HG03378 (cell line): Measurements from ENCODE around the gene SMARCA4.
"Not testable (repeated sequence)": the region's sequence is repeated elsewhere in the genome, so short reads cannot be mapped to it uniquely, and the experiment has no call there.

ENCODE experiments used
- ATAC-seq: cut with Tn5 transposase; IDR thresholded peaks from one replicate; pipeline ENCODE4 v1.9.1; 2021; ENCODE audit warnings: mild to moderate bottlenecking, moderate library complexity; ENCODE audit not compliant: unreplicated experiment

SMARCA4 gene

DNA sequence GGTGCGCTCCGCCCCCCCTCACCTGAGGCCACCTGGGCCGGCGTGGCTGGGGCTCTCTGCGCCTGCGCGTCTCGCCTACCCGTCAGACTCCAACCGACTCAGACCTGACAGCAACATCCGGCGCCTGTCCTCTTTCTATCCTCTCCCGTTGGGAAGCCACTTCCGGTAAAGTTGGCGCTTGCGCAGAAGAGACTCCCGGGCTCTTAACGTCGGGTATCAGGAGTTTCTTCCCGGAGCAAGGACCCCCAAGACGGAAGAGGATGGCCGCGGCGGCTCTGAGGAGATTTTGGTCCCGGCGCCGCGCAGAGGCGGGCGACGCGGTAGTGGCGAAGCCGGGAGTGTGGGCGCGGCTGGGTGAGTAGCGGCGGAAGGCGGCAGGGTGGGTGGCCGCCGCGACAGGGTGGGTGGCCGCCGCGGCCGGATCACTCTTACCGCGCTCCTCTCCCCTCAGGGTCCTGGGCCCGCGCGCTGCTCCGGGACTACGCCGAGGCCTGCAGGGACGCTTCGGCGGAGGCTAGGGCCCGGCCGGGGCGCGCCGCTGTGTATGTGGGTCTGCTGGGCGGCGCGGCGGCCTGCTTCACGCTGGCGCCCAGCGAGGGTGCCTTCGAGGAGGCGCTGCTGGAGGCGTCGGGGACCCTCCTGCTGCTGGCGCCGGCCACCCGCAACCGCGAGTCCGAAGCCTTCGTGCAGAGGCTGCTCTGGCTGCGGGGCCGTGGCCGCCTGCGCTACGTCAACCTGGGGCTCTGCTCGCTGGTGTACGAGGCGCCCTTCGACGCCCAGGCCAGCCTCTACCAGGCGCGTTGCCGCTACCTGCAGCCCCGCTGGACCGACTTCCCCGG is 32.0 kb upstream of the SMARCA4 start, which contains the start of the genes TIMM29 and YIPF2:
Gene TIMM29, plus strand, starts transcription at position 249 of the 839 bp plus-strand sequence. Its CDS starts 12 bp downstream, at position 261.
Gene YIPF2, minus strand, starts transcription at position 77 of the 839 bp plus-strand sequence. CDS start 229 bp downstream, outside the sequence.
- peak; percentile 79 for ATAC-seq

DNA sequence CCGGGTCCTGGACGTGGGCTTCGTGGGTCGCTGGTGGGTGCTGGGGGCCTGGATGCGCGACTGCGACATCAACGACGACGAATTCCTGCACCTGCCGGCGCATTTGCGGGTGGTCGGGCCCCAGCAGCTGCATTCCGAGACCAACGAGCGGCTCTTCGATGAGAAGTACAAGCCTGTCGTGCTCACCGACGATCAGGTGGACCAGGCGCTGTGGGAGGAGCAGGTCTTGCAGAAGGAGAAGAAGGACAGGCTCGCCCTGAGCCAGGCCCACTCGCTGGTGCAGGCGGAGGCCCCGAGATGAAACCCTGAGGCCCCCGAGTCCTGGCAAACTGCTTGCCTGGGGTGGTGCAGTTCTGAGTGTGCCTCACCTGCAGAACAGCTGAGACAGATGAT is 31.4 kb upstream of the SMARCA4 start:
- no peak for ATAC-seq

DNA sequence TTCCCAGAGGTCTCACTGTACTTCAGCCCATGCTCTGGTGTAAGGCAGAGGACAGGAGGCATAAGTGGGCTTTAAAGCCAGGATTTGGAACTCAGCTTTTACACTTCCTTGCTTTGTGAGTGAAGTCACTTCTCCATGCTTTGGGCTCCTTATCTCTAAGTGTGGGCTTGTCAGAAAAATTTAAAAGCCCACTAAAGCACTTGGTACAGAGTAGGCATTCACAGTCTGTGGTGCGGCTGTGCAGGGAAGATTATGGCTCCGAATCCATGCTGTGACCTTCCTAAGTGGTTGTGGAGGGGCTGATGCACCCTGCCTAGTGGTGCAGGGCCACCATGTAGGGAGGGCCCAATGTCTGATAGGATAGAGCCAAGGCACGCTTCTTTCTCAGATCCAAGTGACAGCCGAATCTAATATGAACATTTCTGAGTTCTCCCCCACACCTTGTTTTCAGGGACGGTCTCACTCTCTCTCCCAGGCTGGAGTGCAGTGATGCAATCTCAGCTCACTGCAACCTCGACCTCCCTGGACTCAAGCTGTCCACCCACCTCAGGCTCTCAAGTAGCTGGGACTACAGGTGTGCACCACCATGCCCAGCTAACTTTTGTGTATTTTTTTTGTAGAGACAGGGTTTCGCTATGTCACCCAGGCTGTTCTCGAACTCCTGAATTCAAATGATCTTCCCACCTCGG is 25.3 kb upstream of the SMARCA4 start:
- no peak for ATAC-seq

DNA sequence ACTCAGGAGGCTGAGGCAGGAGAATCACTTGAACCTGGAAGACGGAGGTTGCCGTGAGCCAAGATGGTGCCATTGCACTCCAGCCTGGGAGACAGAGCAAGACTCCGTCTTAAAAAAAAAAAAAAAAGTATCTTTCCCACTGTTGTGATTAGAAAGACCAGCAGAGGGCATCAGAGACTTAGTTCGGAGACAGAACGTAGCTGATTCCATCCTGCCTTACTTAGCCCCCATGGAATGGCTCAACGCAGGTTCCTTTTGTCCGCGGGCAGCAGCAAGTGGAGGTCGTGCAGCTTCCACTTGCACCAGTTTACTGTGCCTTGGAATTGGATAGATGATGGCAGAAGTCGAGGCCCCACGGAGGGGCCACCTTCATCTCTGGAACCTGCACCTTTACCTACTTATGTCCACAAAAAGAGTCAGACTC is 24.2 kb upstream of the SMARCA4 start:
- ATAC-seq, result no peak

DNA sequence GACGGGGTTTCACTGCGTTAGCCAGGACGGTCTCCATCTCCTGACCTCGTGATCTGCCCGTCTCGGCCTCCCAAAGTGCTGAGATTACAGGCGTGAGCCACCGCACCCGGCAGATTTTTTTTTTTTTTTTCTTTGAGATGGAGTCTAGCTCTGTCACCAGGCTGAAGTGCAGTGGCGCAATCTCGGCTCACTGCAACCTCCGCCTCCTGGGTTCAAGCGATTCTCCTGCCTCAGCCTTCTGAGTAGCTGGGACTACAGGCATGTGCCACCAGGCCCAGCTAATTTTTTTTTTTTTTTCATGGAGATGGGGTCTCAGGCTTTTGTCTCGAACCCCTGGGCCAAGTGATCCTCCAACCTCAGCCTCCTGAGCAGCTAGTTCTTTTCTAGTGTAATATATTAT is 19.2 kb upstream of the SMARCA4 start:
- not testable (repeated sequence) for ATAC-seq

DNA sequence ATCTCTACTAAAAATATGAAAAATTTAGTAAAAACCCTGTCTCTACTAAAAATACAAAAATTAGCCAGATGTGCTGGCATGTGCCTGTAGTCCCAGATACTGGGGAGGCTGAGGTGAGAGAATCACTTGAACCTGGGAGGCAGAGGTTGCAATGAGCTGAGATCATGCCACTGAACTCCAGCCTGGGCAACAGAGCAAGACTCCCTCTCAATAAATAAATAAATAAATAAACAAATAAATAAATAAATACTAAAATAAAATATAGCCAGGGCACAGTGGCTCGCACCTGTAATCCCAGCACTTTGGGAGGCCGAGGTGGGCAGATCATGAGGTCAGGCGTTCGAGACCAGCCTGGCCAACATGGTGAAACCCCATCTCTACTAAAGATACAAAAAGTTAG is 17.4 kb upstream of the SMARCA4 start:
- ATAC-seq, result not testable (repeated sequence)

DNA sequence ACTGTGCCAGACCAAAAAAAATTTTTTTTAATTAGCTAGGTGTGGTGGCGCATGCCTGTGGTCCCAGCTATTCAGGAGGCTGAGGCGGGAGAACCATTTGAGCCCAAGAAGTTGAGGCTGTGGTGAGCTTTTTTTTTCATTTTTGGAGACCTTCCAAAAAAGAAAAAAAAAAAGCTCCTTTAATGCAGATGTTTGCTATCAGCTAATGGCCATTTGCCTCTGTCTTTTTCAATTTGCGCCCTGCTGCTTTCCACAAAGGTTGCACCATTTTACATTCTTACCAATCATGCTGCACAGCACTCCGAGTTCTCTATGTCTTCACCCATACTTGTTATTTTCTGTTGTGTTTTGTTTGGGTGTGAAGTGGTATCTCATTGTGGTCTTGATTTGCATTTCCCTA is 15.6 kb upstream of the SMARCA4 start:
- ATAC-seq, result no peak

DNA sequence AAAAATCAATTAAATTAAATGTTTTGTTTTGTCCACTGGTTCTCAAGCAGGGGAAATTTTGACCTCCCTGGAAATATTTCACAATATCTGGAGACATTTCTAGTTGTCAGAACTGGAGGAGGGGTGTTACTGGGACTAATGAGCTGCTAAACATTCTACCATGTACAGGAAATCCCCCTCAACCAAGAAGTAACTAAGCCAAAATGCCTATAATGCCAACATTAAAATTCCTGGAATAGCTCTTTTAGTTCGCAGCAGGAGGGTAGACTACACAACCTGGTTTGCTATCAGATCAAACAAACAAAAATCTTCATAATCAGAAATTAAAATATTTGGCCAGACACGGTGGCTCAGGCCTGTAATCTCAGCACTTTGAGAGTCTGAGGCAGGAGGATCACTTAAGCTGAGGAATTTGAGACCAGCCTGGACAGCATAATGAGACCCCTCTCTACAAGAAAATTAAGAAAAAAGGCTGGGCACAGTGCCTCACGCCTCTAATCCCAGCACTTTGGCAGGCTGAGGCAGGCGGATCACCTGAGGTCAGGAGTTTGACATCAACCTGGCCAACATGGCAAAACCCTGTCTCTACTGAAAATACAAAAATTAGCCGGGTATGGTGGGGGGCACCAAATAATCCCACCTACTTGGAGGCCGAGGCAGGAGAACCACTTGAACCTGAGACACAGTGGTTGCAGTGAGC is 13.7 kb upstream of the SMARCA4 start:
- no peak for ATAC-seq

DNA sequence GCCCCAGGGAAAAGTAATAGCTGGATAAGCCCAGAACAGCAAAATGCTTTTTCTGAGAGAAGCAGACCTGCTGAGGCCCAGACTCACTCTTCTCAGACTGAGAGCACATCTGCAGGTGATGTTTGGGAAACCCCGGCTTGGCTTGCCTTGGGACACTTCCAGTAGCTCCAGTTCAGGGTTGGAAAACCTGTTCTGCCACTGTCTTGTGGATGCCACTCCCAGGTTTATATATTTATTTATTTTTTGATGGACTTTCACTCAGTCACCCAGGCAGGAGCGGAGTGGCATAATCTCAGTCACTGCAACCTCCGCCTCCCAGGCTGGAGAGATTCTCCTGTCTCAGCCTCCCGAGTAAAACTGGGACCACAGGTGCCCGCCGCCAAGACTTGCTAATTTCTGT is 8.0 kb upstream of the SMARCA4 start:
- no peak for ATAC-seq

DNA sequence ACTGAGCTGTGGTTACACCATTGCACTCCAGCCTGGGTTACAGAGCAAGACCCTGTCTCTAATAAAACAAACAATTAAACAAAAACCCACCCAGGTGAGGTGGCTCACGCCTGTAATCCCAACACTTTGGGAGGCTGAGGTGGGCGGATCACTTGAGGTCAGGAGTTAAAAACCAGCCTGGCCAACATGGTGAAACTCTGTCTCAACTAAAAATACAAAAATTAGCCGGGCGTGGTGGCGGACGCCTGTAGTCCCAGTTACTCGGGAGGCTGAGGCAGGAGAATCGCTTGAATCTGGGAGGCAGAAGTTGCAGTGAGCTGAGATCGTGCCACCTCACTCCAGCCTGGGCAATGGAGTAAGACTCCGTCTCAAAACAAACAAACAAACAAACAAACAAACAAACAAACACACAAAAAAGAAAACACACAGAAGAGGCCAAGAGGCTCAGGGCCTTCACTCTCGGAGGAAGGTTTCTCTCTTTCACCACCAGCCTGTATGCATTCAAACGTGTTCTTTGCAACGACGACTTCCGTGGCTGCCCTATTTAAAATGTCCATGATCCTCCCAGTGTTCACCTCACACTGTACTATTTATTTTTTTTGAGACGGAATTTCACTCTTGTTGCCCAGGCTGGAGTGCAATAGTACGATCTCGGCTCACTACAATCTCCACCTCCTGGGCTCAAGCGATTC is 1.4 kb upstream of the SMARCA4 start:
- ATAC-seq, result not testable (repeated sequence)

DNA sequence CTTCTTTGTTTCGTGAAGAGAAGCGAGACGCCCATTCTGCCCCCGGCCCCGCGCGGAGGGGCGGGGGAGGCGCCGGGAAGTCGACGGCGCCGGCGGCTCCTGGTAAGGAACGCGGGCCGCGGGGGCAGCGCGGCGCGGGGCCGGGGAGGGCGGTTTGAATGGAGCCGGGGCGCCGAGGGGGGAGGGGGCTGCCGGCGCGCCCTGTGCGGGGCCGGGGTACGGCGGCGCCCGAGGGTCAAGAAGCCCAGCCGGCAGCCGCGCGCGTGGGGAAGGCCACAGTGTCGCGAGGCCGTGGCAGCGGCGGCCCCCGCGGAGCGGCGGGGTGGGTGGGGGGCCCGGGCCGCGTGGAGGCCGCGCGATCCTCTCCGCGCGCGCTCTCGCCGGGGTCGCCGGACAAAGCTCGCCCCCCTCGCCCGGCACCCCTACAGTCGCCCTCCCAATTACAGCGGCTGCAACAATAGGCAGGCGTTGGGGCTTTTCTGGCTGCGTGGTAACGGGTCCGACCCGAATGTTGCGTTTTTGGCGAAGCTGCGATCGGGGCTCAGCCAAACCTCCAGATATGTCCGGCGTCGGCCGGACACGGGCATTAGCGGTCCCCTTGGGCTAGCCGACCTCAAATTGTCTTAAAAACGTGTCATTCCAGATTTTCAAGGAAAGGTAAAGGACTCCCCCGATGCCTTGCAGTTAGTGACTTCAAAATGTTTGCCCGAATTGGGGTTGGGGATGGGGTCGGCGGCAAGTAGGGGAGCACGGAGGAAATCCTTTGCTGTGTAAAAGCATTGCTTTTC is 437 bp downstream of the SMARCA4 start:
- no peak for ATAC-seq

DNA sequence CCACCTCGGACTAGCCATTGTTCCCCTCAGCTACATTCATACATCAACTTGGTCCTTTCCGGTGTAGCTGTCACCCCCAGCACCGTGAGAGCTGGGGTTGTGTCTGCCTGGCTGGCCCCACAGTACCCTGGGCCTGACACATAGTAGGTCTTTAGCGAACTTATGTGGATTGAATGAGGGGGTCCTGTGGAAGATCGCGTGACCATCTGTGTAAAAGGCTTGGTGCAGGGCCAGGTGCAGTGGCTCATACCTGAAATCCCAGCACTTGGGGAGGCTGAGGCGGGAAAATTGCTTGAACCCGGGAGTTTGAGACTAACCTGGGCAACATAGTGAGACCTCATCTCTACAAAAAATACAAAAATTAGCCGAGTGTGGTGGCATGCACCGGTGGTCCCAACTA is 2.0 kb downstream of the SMARCA4 start:
- ATAC-seq, result no peak

DNA sequence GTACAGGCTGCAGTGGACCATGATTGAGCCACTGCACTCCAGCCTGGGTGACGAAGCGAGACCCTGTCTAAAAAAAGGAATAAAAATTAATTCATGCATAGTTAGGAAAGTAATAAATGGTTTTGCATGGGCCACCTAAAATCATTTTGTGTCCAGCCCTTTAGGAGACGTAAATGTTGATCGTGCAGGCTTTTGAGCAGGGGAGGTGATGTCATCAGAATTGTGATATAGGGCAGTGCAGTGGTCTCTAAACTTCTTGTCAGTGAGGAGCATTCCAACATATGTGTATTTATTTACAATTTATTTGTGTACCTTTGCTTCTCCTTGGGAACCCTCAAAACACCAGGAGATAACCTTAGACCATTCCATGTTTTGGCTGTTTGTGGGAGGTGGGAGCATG is 3.0 kb downstream of the SMARCA4 start:
- no peak for ATAC-seq

DNA sequence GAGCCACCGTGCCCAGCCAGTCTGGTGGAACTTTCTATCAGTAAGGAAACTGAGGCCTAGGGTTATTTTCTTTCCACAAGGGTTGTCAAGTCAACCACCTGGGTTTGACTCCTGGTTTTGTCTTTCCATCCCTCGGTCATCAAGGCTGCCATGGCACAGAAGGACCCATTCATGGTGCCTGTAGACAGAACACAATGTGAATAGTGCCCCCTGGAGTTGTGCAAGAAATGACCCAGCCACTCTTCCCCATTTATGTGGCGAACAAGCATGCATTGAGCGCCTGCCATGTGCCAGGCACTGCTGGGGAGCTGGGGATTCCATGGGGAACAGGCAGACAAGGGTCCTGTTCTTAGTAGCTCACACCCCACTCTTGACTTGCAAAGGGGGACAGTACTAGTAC is 4.1 kb downstream of the SMARCA4 start:
- no peak for ATAC-seq

DNA sequence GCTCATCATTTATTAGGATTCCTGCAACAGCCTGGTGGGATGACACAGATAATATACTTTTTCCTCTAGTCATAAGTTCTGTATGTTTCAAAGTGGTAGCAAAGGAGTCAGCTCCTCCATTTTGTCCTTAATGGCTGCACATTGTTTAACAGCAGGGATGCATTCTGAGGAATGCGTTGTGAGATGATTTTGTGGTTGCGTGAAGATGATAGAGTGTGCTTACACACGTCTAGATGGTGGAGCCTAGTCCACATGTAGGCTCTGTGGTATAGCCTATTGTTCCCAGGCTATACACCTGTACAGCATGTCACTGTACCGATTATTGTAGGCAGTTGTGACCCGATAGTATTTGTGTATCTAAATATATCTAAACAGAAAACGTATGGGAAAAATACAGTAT is 4.6 kb downstream of the SMARCA4 start:
- no peak for ATAC-seq

DNA sequence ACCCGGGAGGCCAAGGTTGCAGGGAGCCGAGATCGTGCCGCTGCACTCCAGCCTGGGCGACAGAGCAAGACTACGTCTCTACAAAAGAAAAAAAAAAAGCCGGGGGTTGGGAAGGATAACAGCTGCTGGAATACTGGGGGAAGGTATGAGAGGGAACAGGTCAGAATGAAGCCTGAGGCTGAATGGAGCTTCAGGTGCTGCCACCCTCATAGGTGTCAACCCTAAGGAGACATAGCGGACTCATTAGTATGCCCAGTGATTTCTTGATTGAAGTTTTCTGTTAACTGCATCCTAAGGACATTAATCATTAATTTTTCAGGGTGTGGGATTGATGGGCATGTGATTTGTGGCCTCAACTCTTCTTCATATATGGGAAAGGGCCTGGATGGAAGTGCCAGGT is 6.0 kb downstream of the SMARCA4 start:
- ATAC-seq, result no peak

DNA sequence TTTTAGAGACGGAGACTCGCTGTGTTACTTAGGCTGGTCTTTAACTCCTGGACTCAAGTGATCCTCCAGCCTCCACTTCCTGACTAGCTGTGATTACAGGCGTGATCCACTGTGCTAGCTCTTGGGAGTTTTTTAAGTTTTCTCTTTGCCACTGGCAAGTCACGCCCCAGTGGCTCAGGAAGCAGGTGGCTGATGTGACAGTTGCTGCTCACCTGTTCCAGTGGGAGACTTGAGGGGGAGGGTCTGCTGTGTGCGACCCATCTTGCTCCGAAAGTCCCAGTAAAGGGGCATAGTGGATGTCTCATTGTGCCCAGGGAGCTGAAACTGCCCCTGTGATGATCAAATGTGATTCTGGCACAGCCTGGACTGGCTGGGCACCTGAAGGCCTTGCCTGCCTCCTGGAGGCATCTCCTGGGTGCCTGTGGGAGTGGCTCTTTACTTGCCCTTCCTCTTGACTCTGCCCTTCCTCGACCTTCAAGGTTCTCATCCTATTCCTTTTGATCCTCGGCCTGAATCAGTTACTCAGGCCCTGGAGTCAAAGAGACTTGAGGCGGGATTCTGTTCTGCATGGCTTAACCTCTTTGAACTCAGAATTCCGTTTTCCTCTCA is 7.8 kb downstream of the SMARCA4 start:
- no peak for ATAC-seq

DNA sequence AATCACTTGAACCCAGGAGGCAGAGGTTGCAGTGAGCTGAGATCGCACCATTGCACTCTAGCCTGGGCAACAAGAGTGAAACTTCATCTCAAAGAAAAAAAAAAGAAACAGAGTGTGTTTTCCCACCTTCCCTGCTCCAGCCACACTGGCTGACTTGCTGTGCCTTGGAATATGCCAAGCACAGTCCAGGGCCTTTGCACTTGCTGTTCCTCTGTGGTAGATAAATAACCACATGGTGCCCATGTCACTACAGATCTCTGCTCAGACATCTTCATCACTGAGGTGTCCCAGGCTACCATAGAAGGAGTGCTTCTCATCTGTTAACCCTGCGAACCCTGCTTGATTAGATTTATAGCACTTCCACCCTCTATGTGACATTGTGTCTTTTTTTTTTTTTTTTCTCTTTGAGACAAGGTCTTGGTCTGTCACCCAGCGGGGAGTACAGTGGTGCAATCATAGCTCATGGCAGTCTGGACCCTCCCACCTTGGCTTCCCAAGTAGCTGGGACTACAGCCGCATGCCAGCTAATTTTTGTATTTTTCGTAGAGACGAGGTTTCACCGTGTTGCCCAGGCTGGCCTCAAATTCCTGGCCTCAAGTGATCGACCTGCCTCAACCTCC is 10.4 kb downstream of the SMARCA4 start:
- no peak for ATAC-seq
